SJSA1 (cell line): ENCODE measurements around the gene CDRT4. TPM values are rescaled to one million over a fixed set of nuclear protein-coding genes. Genes with fewer than 3 reads are reported as not detected.
"Not testable (repeated sequence)": the region's sequence is repeated elsewhere in the genome, so short reads cannot be mapped to it uniquely, and the experiment has no call there.

ENCODE experiments used
- DNase-seq, 2 experiments: peaks; one replicate each; pipeline ENCODE4 v3.0.0-alpha.2; 2015 to 2020; ENCODE audit warnings: low spot score in 2 of 2, low read depth in 1 of 2
- H3K27ac ChIP-seq: fragments of 250-450 bp; sonication (Bioruptor Pico); 2 replicates; pipeline ENCODE4 v1.5.1; 2020; ENCODE audit warnings: mild to moderate bottlenecking, moderate library complexity
- H3K27me3 ChIP-seq: fragments of 250-450 bp; sonication (Bioruptor Pico); replicated peaks from 2 replicates; pipeline ENCODE4 v1.5.1; 2020; ENCODE audit warnings: mild to moderate bottlenecking, moderate library complexity
- H3K36me3 ChIP-seq: fragments of 250-450 bp; sonication (Bioruptor Pico); 2 replicates; pipeline ENCODE4 v1.5.1; 2020; ENCODE audit warnings: mild to moderate bottlenecking
- H3K4me1 ChIP-seq: fragments of 250-450 bp; sonication (Bioruptor Pico); replicated peaks from 2 replicates; pipeline ENCODE4 v1.6.1; 2021; ENCODE audit warnings: mild to moderate bottlenecking
- H3K4me3 ChIP-seq: fragments of 250-450 bp; sonication (Bioruptor Pico); 2 replicates; pipeline ENCODE4 v1.5.1; 2020; ENCODE audit warnings: mild to moderate bottlenecking
- H3K9me3 ChIP-seq: fragments of 250-450 bp; sonication (Bioruptor Pico); replicated peaks from 2 replicates; pipeline ENCODE4 v1.5.1; 2020; ENCODE audit warnings: mild to moderate bottlenecking
- total RNA-seq: library from RNA; depleted of rRNA; stranded (reverse); fragments of >200 nt; shearing (Covaris generic); gene quantifications from 2 replicates; pipeline ENCODE4 v1.2.3, GENCODE V29; 2014

The CDRT4 gene
- total RNA-seq, 1 experiment from 2014 or later = 0.24 TPM

DNA sequence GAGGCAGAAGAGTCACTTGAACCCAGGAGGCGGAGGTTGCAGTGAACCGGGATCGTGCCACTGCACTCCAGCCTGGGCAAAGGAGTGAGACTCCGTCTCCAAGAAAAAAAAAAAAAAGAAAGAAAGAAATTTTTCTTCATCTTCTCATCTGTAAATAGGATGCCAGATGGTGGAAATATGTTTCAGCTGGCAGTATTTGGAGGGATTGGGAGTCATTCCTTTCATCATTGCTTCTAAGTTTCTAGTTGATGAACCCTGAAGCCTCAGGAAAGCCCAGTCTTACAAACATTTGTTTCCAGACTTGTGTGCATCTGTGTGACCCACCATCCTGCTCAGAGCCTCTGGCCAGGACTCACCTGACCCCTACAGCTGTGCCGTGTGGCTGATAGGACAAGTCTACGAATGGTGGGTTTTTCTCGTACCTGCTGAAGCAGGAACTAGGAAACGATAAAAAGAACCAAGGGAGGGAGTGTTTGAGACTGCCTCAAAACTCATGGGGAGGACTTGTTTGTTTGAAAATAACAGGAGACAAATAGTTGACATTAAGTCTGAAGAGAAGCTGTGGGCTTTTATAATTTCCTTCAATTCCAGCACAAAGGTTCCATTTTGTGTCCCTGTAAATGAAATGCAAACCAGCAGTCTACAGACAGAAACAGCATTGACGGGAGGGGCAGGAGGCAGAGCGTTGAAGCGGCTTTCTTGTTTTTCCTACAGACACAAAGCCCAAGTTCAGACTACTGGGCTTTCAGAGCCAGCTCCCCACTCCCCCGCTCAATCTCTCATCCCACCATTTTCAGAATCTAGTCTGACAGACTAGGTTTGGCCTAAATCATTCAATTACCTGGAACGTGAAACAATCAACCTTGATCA, 24.9 kb downstream of the CDRT4 start:
- Histone ChIP-seq H3K4me3 (no peak overlapping the region), H3K27me3 (no peaks in the 10 kb centered on the region), H3K27ac (no peak overlapping the region), H3K4me1 (peaks cover 11% of the 10 kb centered on the region), H3K9me3 (no peaks in the 10 kb centered on the region), H3K36me3 (no peaks in the 10 kb centered on the region)
- DNase-seq = no peak

DNA sequence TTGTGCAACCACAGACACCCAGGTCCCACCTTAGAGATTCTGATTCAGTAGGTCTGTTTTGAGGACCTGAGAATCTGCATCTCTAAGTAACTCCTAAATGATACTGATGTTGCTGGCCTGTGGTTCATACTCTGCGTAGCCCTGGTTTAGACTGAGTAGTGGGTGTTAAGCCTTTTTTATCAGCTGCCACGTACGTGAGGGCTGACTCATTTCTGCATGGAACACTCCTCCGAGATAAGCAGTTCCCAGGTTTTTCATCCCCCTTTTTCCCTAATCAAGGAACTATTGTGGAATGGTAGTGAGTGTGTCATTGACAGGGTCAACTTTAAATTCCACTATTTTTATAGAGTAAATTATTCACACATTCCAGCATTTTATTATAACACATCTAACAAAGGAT, 26.1 kb downstream of the CDRT4 start:
- H3K36me3 ChIP-seq = no peaks in the 10 kb centered on the region
- H3K4me1 ChIP-seq = peaks cover 14% of the 10 kb centered on the region
- no peaks in the 10 kb centered on the region for H3K27me3 ChIP-seq
- H3K4me3 ChIP-seq = no peak overlapping the region
- H3K27ac ChIP-seq = no peak overlapping the region
- H3K9me3 ChIP-seq = no peaks in the 10 kb centered on the region
- DNase-seq = peak in 1 of 2 experiments; percentile 26

DNA sequence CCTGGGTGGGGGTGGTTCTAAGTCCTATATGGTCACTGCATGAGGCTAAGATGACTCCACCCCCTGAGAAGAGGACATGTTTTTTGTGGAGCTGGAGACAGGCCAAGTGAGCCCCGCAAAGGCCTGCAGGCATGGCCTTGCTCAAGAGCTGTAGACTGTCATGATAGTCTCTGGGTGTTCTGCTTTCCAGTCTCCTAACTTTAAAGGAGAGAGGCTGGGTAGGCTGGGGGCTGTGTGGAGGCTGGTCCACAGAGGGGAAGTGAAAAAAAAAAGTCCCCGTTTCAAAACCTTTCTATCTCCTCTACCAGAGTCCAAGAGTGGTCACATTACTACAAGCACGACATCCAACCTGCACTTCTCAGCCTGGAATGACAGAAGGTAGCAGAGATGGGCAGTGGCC, 27.1 kb downstream of the CDRT4 start:
- no peak for DNase-seq
- no peaks in the 10 kb centered on the region for H3K27me3 ChIP-seq
- no peak overlapping the region for H3K27ac ChIP-seq
- no peaks in the 10 kb centered on the region for H3K9me3 ChIP-seq
- no peak overlapping the region for H3K4me3 ChIP-seq
- peaks cover 16% of the 10 kb centered on the region for H3K4me1 ChIP-seq
- H3K36me3 ChIP-seq = no peaks in the 10 kb centered on the region

DNA sequence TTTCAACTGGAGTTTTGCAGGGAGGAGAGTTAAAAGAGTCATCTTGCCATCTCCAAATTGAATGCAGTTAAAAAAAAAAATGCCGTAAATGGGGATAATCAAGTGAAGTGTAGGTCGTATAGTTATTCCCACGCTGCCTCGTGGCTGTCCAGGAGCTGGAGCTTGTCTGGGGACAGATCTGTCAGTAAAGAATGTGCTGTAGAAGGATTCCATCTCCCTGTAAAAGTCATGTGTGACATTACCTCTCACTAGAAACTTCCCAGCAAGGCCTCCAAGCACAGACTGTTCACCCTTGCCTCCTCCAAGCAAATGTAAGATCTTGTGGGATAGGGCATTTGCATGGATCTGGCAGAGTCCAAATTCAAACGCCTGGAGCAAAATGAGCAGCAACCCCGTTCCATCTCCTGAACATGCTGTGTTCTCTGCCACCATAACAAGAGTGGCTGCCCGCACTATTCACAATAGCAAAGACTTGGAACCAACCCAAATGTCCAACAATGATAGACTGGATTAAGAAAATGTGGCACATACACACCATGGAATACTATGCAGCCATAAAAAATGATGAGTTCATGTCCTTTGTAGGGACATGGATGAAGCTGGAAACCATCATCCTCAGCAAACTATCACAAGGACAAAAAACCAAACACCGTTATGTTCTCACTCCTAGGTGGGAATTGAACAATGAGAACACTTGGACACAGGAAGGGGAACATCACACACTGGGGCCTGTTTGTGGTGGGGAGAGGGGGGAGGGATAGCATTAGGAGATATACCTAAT, 28.0 kb downstream of the CDRT4 start:
- H3K4me3 ChIP-seq, H3K36me3 ChIP-seq, H3K9me3 ChIP-seq, H3K27ac ChIP-seq, DNase-seq, H3K27me3 ChIP-seq: not testable (repeated sequence)
- H3K4me1 ChIP-seq = peaks cover 16% of the 10 kb centered on the region

DNA sequence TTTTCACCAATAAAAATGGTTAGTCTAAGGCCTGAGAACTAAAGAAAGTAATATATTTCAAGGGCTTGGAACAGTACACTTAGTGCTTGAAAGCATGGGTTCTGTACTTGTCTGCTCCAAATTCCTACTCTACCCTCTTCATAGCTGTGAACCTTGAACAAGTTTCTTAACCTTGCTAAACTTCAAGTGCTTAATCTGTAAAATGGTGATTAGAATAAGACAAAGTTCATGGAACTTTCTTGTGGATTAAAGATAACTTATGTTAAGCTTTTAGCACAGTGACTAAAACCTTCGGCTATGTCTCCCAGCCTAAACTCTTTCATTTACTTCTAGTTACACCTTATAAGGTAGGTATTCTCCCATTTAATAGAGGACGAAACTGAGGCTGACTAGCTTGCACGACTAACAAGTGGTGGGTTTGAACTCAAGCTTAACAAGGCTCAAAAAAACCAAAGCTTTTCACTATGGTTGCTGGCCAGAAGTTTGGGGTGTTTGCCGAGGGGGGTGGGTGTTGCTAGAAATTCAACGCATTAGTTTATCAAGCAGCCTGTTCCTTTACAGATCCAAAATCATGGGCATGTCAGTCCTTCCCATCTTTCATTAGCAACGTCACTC, 28.8 kb downstream of the CDRT4 start:
- no peak for DNase-seq
- Histone ChIP-seq H3K27ac (no peak overlapping the region), H3K27me3 (no peaks in the 10 kb centered on the region), H3K4me3 (no peak overlapping the region), H3K4me1 (peaks cover 16% of the 10 kb centered on the region), H3K9me3 (no peaks in the 10 kb centered on the region), H3K36me3 (no peaks in the 10 kb centered on the region)

DNA sequence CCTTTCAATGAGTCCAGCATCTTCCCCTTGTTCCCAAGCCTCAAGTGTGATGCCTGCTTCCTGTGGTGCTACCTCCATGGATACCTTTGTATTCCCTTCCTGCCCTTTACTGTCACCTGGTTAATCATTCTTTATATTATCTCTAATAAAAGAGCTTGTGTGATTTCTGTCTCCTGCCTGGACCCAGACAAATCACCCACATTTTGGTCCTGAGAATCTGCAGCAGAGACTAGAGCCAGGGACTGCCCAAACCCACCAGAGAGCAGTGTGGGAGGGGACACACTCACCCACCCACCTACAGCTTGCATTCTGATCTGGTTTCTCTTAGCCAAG, 30.2 kb downstream of the CDRT4 start:
- H3K36me3 ChIP-seq = no peaks in the 10 kb centered on the region
- H3K9me3 ChIP-seq = no peaks in the 10 kb centered on the region
- H3K27me3 ChIP-seq = no peaks in the 10 kb centered on the region
- DNase-seq = no peak
- no peak overlapping the region for H3K4me3 ChIP-seq
- no peak overlapping the region for H3K27ac ChIP-seq
- peaks cover 16% of the 10 kb centered on the region for H3K4me1 ChIP-seq

DNA sequence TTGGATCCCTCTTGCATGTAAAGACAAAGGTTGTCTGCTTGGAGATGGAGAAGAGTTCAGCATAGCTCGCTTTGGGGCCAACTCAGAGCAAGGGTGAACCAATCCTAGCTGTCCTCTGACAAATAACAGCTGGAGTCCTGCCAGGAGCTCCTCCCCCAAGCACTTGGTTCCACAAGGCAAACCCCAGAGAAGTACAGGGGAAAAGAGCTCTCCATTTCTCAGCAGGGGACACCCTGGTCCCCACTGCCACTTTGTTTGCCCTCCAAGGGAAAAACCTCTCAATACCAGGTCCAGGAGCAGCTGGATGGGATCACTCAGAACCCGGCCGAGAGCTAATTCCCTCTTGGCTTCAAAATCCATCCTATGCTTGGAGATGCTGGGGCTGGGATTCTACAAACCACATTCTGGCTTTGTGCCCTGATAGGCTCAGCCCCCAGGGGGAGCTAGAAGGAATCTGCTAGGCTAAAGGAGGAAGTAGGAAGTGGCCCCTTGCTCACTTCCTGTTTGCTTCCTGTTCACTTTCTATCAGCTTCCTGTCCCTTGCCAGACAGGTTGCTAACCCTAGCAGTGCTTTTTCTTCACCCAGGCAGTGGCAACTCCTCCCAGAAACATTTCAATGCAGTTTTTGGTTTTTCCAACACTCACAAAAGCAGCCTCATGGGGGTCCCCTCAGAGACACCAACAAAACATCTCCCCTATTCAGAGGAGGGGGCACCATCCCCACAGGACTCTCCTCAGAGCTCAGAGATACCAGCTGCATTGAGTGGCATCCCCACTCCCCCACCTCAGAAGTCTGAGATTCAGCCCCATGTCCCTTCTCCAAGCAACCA, 30.7 kb downstream of the CDRT4 start:
- no peak overlapping the region for H3K27ac ChIP-seq

DNA sequence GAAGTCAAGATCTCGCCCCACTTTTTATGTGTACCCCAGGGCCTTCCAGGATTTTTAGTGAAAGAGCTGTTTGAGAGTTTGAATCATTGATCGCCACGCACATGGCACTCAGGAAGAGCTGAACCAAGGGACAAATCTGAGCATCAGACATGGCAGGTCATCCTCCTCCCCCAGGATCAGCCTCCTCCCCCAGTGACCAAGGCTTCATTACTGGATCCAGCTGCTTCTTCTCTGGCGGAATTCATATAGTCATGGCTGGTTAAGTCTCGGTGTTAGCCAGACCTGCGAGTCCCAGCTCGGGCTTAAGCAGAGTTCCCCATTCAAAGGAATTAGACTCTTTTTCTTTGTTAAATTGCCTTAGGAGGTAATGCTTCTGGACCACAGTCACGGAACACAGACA, 32.5 kb downstream of the CDRT4 start:
- no peaks in the 10 kb centered on the region for H3K27me3 ChIP-seq
- H3K27ac ChIP-seq = no peak overlapping the region
- no peak for DNase-seq
- peaks cover 5% of the 10 kb centered on the region; the same call in 1 of the 2 replicates for H3K4me1 ChIP-seq
- no peaks in the 10 kb centered on the region for H3K9me3 ChIP-seq
- H3K36me3 ChIP-seq = no peaks in the 10 kb centered on the region
- H3K4me3 ChIP-seq = no peak overlapping the region

More for the DNA sequence above, 30.7 kb downstream of the CDRT4 start:
- H3K4me1 ChIP-seq = peaks cover 12% of the 10 kb centered on the region
- H3K4me3 ChIP-seq = no peak overlapping the region
- peak; percentile 28 to 47 for DNase-seq
- no peaks in the 10 kb centered on the region for H3K36me3 ChIP-seq
- H3K9me3 ChIP-seq = no peaks in the 10 kb centered on the region
- H3K27me3 ChIP-seq = no peaks in the 10 kb centered on the region

DNA sequence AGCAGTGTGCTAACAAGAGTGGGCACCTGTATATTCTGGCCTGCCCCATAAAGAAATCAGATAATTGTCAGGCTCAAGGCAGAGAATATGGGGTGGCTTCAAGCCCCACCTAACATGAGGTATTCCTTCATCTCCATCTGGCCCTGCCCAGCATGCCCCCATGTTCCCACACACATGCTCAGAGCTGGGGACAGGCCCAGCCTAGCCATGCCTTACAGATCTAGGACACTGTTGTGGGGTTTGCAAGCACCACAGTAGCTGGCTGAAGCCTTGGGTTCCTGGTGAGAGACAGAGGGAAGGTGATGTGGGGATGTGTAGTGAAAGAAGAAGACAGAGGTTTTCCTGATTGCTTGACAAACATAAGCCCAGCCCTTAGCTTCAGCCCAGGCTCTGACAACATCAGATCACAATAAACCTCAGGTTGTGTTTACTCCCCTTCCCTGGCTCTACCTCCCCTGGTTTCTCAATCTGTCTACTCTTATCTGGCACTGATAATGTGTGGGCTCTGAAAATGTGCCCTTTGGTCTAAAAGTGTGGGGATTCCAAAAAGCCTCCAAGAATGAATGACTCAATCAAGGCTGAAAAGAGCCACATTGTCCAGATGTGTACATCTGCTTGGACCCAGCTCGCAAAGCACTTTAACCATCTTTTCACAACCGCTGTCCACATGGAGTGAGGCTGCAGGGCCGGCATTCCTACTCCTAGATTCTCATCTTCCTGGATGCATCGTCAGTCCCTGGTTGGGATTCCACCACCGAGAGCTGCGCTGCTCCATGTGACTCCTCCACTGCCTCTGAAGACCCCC, 34.4 kb downstream of the CDRT4 start:
- no peak for DNase-seq
- Histone ChIP-seq H3K27me3 (no peaks in the 10 kb centered on the region), H3K27ac (no peak overlapping the region), H3K36me3 (no peaks in the 10 kb centered on the region), H3K9me3 (no peaks in the 10 kb centered on the region; the same call in 1 of the 2 replicates), H3K4me1 (peaks cover 5% of the 10 kb centered on the region; the same call in 1 of the 2 replicates), H3K4me3 (no peak overlapping the region)

DNA sequence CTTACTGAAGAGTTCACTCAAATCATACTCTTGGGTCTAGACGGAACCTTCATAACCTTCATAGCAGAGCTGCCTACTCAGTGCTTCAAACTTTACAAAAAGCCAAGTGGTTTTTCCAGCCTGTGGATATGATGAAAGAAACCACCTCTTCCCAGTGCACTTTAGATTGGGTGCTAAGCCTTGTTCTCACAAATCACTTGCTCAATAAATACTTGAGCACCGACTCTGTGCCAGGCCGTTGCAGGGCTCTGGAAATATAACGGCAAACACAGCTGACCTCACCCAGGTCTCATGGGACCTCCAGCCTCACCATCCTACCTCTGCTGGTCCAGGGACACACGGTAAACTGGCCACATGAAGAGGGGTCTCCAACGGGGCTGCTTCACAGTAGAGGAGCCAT, 35.7 kb downstream of the CDRT4 start:
- Histone ChIP-seq H3K36me3 (no peaks in the 10 kb centered on the region), H3K4me3 (no peak overlapping the region), H3K9me3 (no peaks in the 10 kb centered on the region; the same call in 1 of the 2 replicates), H3K27ac (no peak overlapping the region), H3K4me1 (peaks cover 5% of the 10 kb centered on the region; the same call in 1 of the 2 replicates), H3K27me3 (no peaks in the 10 kb centered on the region)
- no peak for DNase-seq

DNA sequence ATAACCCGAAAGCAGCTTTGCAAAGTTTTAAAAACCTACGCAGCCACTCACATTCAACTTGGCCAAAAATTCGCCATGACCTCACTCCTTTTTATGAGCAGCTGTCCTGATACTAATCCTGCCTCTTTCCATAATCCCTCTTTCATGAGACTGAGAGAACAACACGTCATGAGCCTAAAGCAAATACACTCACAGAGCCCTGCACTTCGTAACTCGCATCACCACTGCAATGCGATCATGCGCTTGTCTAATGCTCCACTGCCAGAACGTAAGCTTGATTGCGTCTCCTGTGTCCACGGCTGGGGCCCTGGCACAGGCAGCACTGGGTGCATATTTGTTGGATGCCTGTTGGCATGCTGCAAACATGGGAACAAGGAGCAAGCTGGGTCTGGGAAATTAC, 36.2 kb downstream of the CDRT4 start:
- Histone ChIP-seq H3K9me3 (no peaks in the 10 kb centered on the region; the same call in 1 of the 2 replicates), H3K36me3 (no peaks in the 10 kb centered on the region), H3K4me1 (peaks cover 1% of the 10 kb centered on the region; the same call in 1 of the 2 replicates), H3K27ac (no peak overlapping the region), H3K4me3 (no peak overlapping the region), H3K27me3 (no peaks in the 10 kb centered on the region)
- no peak for DNase-seq

DNA sequence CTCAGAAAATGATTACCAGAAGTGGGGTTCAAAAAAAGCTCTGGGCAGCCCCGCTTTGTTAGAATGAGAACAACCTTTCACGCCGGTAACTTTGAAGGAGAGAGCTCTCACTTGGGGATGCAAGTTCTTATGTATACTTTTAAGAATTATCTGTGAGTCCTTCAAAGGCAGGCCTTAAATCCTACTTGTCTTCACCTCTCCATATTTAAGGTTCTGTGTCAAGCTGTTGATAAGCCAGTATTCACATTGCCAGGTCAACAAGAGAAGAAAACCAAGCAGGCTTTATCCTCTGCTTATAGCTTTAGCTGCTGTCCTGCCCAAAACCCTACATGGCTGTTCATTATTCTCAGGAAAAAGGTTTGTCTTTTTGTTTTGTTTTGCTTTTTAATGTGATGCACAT, 42.9 kb downstream of the CDRT4 start:
- Histone ChIP-seq H3K27ac (no peak overlapping the region), H3K27me3 (no peaks in the 10 kb centered on the region), H3K36me3 (no peaks in the 10 kb centered on the region), H3K4me3 (no peak overlapping the region), H3K4me1 (no peaks in the 10 kb centered on the region; the same call in 1 of the 2 replicates), H3K9me3 (no peaks in the 10 kb centered on the region; the same call in 1 of the 2 replicates)
- no peak for DNase-seq
